Aorta (tissue), 5 donors: ENCODE results near the gene ADAMTS12. TPM values are rescaled to one million over a fixed set of nuclear protein-coding genes. Genes with fewer than 3 reads are reported as not detected.

Experiments
- ATAC-seq: fragments of 200-7000 bp; cut with Tn5 transposase; one replicate; pipeline ENCODE4 v1.9.1; 2022; ENCODE audit warnings: moderate library complexity; ENCODE audit not compliant: low FRiP score
- DNase-seq, 2 donors: peaks; one replicate each; pipeline ENCODE4 v3.0.0-alpha.2; 2020
- H3K27ac ChIP-seq, 2 donors: one replicate each; pipeline ENCODE4 v1.5.1; 2013; ENCODE audit warnings: low read length in 2 of 2, mild to moderate bottlenecking in 2 of 2, moderate library complexity in 2 of 2, control low read depth in 1 of 2, inconsistent platforms in 1 of 2, low read depth in 1 of 2
- H3K27me3 ChIP-seq, 2 donors: one replicate each; pipeline ENCODE4 v1.6.1; 2013; ENCODE audit warnings: control low read depth in 1 of 2, low read length in 1 of 2, mild to moderate bottlenecking in 1 of 2, moderate library complexity in 1 of 2; ENCODE audit not compliant: insufficient read depth in 2 of 2, control insufficient read depth in 1 of 2
- H3K36me3 ChIP-seq, 2 donors: one replicate each; pipeline ENCODE4 v1.6.1; 2013; ENCODE audit warnings: control low read depth in 1 of 2, low read length in 1 of 2, mild to moderate bottlenecking in 1 of 2; ENCODE audit not compliant: insufficient read depth in 2 of 2, control insufficient read depth in 1 of 2
- H3K4me1 ChIP-seq, 2 donors: one replicate each; pipeline ENCODE4 v1.6.1; 2013; ENCODE audit warnings: low read length in 2 of 2, control low read depth in 1 of 2, mild to moderate bottlenecking in 1 of 2, moderate library complexity in 1 of 2; ENCODE audit not compliant: insufficient read depth in 2 of 2, control insufficient read depth in 1 of 2
- H3K4me3 ChIP-seq, 2 donors: one replicate each; pipeline ENCODE4 v1.5.1; 2013; ENCODE audit warnings: low read length in 2 of 2, control low read depth in 1 of 2, mild to moderate bottlenecking in 1 of 2
- H3K9me3 ChIP-seq: one replicate; pipeline ENCODE4 v1.6.1; 2013; ENCODE audit warnings: mild to moderate bottlenecking, low read length; ENCODE audit not compliant: control insufficient read depth
- WGBS, 2 donors: extraction: QIAGEN DNeasy Blood & Tissue Kit; methylation state at CpG; one replicate each; pipeline ENCODE4 v1.1.7; 2013; 5-methylcytosine and 5-hydroxymethylcytosine counted together
- intact Hi-C, 2 donors: fragments of 100-400 bp; cut with DNase I; formaldehyde crosslinking; loops; one replicate each; pipeline versions ENCODE4 v1.14.2 to v1.15.0; 2022
- polyA plus RNA-seq, 2 donors: library from polyadenylated mRNA; stranded (reverse); fragments of 200-250 nt; gene quantifications; one replicate each; pipeline ENCODE4 v1.2.3, GENCODE V29; 2013
- total RNA-seq, 2 donors: library from RNA; stranded (reverse); fragmentation: NEBNext Ultra II Directional; extraction: Animal tissue kit (Norgen Biotek cat#: 25700); gene quantifications; one replicate each; pipeline ENCODE4 v1.2.1, GENCODE V29; 2021
- donor health status: healthy with polysubstance abuse.
- donor health status: Bipolar disorder and iron deficiency.
- donor health status: DM: no; HTN: no; CAD: no.
- donor health status: DM: no; HTN: no; CAD: no.
- donor health status: DM: yes; HTN: yes; CAD: no.

Gene ADAMTS12
- total and polyA plus RNA-seq, 4 donors: 0.50 to 7.3 (median 2.8) TPM

DNA sequence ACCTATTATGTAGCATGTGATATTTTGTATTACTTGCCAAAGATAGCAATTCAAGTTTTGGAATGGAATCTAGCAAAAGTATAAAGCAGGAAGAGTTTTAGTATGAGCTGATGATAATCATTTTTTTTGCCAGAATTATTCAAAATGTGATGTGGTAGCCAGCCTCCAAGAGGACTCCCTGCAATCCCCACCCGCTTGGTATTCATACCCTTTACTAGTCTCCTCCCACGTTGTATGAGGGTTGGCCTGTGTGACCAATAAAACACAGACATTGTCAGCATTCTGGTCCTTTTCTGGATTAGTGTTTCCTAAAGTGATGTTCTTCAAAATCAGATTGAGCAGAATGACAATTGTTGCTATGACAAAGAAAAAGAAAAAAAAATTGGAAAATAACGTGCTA, 387.2 kb downstream of the ADAMTS12 start:
- H3K9me3 ChIP-seq: no peaks in the 10 kb centered on the region
- no peak for ATAC-seq

DNA sequence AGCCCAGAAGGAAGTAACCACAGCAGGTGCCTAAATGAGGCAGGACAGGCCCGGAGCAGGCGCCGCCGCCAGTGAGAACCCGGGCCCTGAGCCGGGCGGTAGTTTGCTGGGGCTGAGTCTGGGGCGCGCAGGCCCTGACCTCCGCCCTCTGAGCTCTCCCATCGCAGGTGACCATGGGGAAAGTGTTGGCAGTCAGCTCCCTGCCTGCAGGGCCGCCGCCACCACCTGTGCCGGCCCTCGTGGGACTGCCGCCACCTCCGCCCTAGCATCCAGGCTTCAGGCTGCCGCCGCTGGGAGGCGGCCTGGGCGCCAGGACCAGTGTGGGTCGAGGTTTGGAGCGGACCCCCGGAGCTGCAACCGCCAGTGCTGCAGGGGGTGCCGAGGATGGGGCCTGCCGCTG, 389.9 kb downstream of the ADAMTS12 start:
- no peak overlapping the region for H3K4me3 ChIP-seq
- no peaks in the 10 kb centered on the region for H3K9me3 ChIP-seq
- DNase-seq: no peak
- WGBS, 2 donors: 94 to 95% methylated on average over 27 of the region's 27 CpGs
- no peak overlapping the region for H3K27ac ChIP-seq
- H3K4me1 ChIP-seq: no peaks in the 10 kb centered on the region
- intact Hi-C loops: no loop called here
- H3K36me3 ChIP-seq: no peaks in the 10 kb centered on the region
- no peak for ATAC-seq
- no peaks in the 10 kb centered on the region for H3K27me3 ChIP-seq

More for the DNA sequence above, 387.2 kb downstream of the ADAMTS12 start:
- Histone ChIP-seq H3K4me1 (no peaks in the 10 kb centered on the region), H3K36me3 (no peaks in the 10 kb centered on the region), H3K27me3 (no peaks in the 10 kb centered on the region), H3K27ac (no peak overlapping the region), H3K4me3 (no peak overlapping the region)
- DNase-seq: no peak
- 32 to 44% methylated on average over 3 of the region's 3 CpGs for WGBS, 2 donors
- intact Hi-C loops: no loop called here

DNA sequence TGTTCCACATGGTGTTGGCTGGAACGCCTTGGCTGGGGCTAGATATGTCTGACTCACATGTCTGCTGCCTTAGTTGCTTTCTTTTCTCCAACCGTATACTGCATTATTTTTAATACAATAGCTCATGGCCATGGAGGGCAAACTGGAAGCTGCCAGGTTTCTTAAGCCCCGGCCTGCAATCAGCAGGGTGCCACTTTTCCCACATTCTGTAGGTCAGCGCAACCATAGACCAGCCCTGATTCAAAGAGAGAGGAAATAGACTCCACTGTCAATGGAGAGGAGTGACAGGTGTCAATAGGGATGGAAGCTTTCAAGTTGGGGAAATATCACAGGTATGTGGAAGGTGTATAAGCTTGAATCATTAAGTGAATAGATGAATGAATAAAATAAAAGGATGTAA, 390.5 kb downstream of the ADAMTS12 start:
- no peak for ATAC-seq
- intact Hi-C loops: no loop called here
- Histone ChIP-seq H3K9me3 (no peaks in the 10 kb centered on the region), H3K27ac (no peak overlapping the region), H3K36me3 (no peaks in the 10 kb centered on the region), H3K4me3 (no peak overlapping the region), H3K27me3 (no peaks in the 10 kb centered on the region), H3K4me1 (no peaks in the 10 kb centered on the region)
- WGBS, 2 donors: 87 to 93% methylated on average over 4 of the region's 4 CpGs
- no peak for DNase-seq

DNA sequence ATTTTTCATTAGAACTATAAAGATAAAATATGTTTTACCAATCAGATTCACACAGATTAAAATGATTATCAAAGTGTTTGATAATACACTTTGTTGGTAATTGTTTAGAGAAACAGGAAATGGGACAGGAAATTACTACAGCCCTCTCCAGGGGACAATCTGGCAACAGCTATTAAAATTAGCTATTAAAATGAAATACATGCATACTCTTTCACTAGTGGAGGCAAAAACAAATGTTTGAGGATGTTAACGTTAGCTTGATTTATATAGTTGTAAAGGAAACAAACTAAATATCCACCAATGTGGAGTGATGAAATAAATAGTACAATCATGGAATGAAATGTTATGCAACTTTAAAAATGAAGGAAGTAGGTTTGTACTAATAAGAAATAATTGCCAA, 397.3 kb downstream of the ADAMTS12 start:
- DNase-seq (no peak), ATAC-seq (no peak)
- Histone ChIP-seq H3K9me3 (no peaks in the 10 kb centered on the region), H3K4me1 (no peaks in the 10 kb centered on the region), H3K36me3 (peaks cover 0 to 2% of the 10 kb centered on the region in 2 donors), H3K4me3 (no peak overlapping the region), H3K27ac (no peak overlapping the region), H3K27me3 (no peaks in the 10 kb centered on the region)
- WGBS, 2 donors: 24 to 26% methylated on average over 1 of the region's 1 CpG
- intact Hi-C loops: no loop called here

DNA sequence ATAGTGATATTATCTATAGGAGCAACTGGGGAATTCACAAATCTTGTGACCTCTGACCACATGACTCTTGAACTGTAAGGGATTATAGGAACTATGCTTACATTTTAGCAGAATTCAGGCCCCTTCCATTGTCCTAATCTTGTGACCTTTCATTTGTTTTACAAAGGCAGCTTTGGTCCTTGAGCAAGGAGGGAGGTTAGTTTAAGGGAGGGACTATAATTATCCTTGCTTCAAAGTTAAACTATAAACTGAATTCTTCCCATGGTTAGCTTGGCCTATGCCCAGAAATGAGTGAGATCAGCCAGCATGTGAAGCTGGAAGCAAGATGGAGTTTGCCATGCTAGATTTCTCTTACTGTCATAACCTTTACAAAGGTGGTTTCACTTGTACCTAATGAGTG, 399.8 kb downstream of the ADAMTS12 start:
- DNase-seq (no peak), ATAC-seq (no peak)
- Histone ChIP-seq H3K27me3 (no peaks in the 10 kb centered on the region), H3K36me3 (peaks cover 0 to 2% of the 10 kb centered on the region in 2 donors), H3K4me1 (no peaks in the 10 kb centered on the region), H3K4me3 (no peak overlapping the region), H3K27ac (no peak overlapping the region), H3K9me3 (no peaks in the 10 kb centered on the region)
- intact Hi-C loops: no loop called here

DNA sequence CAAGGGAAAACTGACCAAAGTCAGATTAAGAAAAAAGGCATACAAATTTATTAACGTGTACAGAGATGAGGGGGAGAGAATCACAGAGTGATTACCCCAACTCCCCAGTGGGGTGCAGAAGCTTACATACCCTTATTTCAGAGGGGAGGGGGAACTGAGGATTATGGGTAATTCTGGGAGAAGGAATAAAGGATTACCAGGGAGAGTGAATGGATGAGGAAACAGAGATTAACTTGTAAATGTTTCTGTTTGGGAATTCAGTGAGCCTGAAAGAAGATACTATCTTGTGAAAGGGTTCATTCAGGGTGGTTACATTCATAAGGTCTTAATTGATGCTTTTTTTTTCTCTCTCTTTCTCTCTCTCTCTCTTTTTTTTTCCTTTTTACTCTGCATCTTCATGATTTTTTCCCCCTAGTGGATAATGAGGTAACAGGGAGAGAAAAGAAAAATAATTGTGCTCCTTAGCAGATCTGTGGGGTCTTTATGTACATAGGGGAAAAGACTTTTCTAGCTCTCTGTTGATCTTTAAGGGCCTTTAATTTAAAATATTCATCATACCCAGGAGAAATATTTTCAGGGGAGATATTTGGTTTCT, 401.6 kb downstream of the ADAMTS12 start:
- Histone ChIP-seq H3K27me3 (no peaks in the 10 kb centered on the region), H3K4me3 (no peak overlapping the region), H3K27ac (no peak overlapping the region), H3K9me3 (no peaks in the 10 kb centered on the region), H3K36me3 (peaks cover 0 to 2% of the 10 kb centered on the region in 2 donors), H3K4me1 (no peaks in the 10 kb centered on the region)
- intact Hi-C loops: no loop called here
- DNase-seq (no peak), ATAC-seq (no peak)
- 84 to 88% methylated on average over 1 of the region's 1 CpG for WGBS, 2 donors

DNA sequence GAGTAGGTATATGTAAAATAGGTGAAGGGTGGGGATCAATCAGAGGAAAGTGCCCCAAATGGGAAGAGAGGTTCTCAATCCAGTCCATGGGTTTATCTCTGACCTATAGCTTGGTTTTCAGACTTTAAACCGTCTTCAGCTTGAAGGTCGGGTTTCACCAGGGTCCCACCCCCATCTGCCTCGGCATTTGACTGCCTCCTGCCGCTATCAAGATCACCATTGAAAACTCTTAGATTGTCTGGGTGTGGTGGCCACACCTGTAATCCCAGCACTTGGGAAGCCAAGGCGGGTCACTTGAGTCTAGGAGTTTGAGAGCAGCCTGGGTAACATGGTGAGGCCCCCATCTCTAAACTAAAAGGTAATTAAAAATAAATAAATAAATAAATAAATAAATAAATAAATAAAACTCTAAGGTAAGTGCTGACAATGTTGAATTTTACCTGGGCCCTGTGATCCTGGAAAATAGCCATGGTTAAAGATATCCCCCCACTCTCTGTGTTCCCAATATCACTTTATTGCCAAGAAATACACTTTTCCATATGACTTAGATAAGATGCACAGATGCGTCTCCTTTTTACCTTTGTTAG, 402.2 kb downstream of the ADAMTS12 start:
- peaks cover 0 to 2% of the 10 kb centered on the region in 2 donors for H3K36me3 ChIP-seq
- no peaks in the 10 kb centered on the region for H3K9me3 ChIP-seq
- intact Hi-C loops: no loop called here
- no peaks in the 10 kb centered on the region for H3K27me3 ChIP-seq
- H3K27ac ChIP-seq: no peak overlapping the region
- DNase-seq: no peak
- 95 to 97% methylated on average over 6 of the region's 6 CpGs for WGBS, 2 donors
- H3K4me3 ChIP-seq: no peak overlapping the region
- H3K4me1 ChIP-seq: no peaks in the 10 kb centered on the region
- no peak for ATAC-seq

DNA sequence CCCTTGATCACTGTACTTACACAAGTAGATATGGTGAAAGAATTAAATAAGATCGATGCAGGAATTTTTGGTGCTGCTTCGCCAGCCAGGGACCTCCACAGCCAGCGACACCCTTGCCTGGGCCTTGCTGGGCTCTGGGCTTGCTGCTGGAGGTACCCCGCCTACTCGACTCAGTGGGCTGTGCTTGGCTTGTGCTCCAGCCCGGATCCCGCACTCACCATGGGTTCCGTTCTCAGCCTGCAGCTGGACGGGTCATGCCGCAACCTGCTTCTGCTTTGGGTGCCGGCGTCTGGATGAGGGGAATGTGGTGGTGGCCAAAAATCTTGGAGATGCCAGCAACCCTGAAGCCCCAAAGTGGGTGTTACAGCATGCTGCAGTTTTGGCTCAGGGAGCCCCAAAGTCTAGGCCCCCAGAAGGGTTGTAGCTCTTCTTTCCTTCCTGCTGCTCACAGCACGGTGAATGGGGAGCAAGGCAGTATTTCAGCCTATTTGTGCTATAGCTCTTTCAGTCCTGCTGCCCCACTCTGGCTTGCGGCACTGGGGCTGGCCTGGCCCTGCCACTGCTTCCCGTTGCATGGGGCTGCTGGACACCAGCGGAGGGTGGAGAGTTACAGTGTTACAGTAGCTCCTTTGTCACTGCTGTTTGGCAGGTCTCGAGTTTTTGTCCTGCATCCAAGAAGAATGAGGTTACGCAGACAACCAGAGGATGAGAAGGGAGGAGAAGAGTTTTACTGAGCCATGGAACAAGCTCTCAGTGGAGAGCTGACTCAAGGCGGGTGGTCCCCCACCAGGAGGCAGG, 403.0 kb downstream of the ADAMTS12 start:
- Histone ChIP-seq H3K4me3 (no peak overlapping the region), H3K27ac (no peak overlapping the region), H3K4me1 (no peaks in the 10 kb centered on the region), H3K27me3 (no peaks in the 10 kb centered on the region), H3K9me3 (no peaks in the 10 kb centered on the region), H3K36me3 (peaks cover 0 to 2% of the 10 kb centered on the region in 2 donors)
- 95 to 96% methylated on average over 19 of the region's 19 CpGs for WGBS, 2 donors
- intact Hi-C loops: no loop called here
- DNase-seq: no peak
- ATAC-seq: no peak

DNA sequence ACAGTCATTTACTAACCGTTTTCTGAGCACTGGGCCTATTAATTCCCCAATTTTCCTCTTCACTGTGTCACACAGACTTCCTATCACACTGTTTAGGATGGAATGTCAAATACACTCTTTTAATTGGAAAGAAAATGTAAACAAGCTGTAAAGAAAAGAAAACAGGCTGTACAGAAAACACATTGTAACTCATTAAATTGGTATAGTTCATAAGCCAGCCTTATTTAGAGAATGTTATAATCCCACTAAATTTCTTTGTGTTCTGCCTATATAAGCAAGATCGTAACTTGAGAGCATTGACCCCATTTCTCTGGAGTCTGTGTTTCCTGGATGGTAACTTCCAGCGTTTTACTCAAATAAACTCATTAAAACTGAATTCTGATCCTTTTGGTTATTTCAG, 404.6 kb downstream of the ADAMTS12 start:
- H3K4me1 ChIP-seq: no peaks in the 10 kb centered on the region
- H3K27me3 ChIP-seq: no peaks in the 10 kb centered on the region
- intact Hi-C loops: no loop called here
- no peaks in the 10 kb centered on the region for H3K9me3 ChIP-seq
- 83 to 84% methylated on average over 3 of the region's 3 CpGs for WGBS, 2 donors
- no peak overlapping the region for H3K27ac ChIP-seq
- DNase-seq (no peak), ATAC-seq (no peak)
- no peak overlapping the region for H3K4me3 ChIP-seq
- peaks cover 0 to 2% of the 10 kb centered on the region in 2 donors for H3K36me3 ChIP-seq
